ENCODE results near the gene DHFR.

DHFR gene

GRCh38 chr5:80656425-80656824, 1.6 kb upstream of the DHFR start:
- H2BK120ac ChIP-seq (ENCODE audit: low read depth, low read length) = no peak overlapping the region
- H3K23ac ChIP-seq (ENCODE audit: low read depth, low read length, poor library complexity) = no peak overlapping the region
- no peak overlapping the region for H3K18ac ChIP-seq (ENCODE audit: low read length)
- H2BK12ac ChIP-seq (ENCODE audit: low read length) = no peak overlapping the region
- H2BK15ac ChIP-seq (ENCODE audit: low read length) = no peak overlapping the region
- no peak overlapping the region for H2AK5ac ChIP-seq (ENCODE audit: low read depth, low read length)
- no peak overlapping the region for H2BK5ac ChIP-seq (ENCODE audit: low read length)
- DNase-seq (ENCODE audit: low spot score) = no peak
- H3K27ac ChIP-seq (replicated peaks; ENCODE audit: low read length) = no peak overlapping the region
- no peak overlapping the region for H2AFZ ChIP-seq (ENCODE audit: low read length)
- H3K14ac ChIP-seq (ENCODE audit: low read length) = no peak overlapping the region
- H3K4ac ChIP-seq (ENCODE audit: low read length) = no peak overlapping the region
- H3K27me3 ChIP-seq (ENCODE audit: control insufficient read depth in 3 of 3, insufficient read depth in 3 of 3, low read depth in 1 of 3, low read length in 3 of 3) = no peaks in the 10 kb centered on the region
- peaks cover 5 to 65% of the 10 kb centered on the region in 2 donors for H3K36me3 ChIP-seq (replicated peaks in 1 of 2; ENCODE audit: control insufficient read depth in 2 of 2, insufficient read depth in 2 of 2, low read length in 2 of 2)
- no peak overlapping the region for H3K9ac ChIP-seq (ENCODE audit: low read depth, low read length, poor library complexity)
- no peak overlapping the region for H4K8ac ChIP-seq (ENCODE audit: low read depth, low read length)
- H4K91ac ChIP-seq (ENCODE audit: low read depth, low read length, poor library complexity) = no peak overlapping the region
- H3K79me1 ChIP-seq (ENCODE audit: low read depth, low read length) = peaks cover 4% of the 10 kb centered on the region
- no peak overlapping the region for H3K4me3 ChIP-seq (ENCODE audit: low read length in 2 of 2)
- no CpG with 5 or more reads among the region's 1 CpG for WGBS, 2 donors (ENCODE audit: extremely low coverage in 2 of 2, insufficient read length in 2 of 2, insufficient replicate concordance in 1 of 2)
- peaks cover 6 to 12% of the 10 kb centered on the region in 2 donors for H3K4me1 ChIP-seq (ENCODE audit: control insufficient read depth in 2 of 2, insufficient read depth in 1 of 2, low read depth in 1 of 2, low read length in 2 of 2)
- no peak overlapping the region for H3K4me2 ChIP-seq (ENCODE audit: insufficient read depth, low read length, poor library complexity, severe bottlenecking)
- H3K9me3 ChIP-seq (replicated peaks in 1 of 2; ENCODE audit: control insufficient read depth in 2 of 2, insufficient read depth in 1 of 2, low read depth in 1 of 2, low read length in 2 of 2) = no peaks in the 10 kb centered on the region

GRCh38 chr5:80655231-80655774, 520 bp upstream of the DHFR start:
- H3K79me1 ChIP-seq (ENCODE audit: low read depth, low read length) = peaks cover 4% of the 10 kb centered on the region
- H3K27ac ChIP-seq (replicated peaks; ENCODE audit: low read length) = peak overlapping the region; percentile 32
- no CpG with 5 or more reads among the region's 7 CpGs for WGBS, 2 donors (ENCODE audit: extremely low coverage in 2 of 2, insufficient read length in 2 of 2, insufficient replicate concordance in 1 of 2)
- H3K36me3 ChIP-seq (replicated peaks in 1 of 2; ENCODE audit: control insufficient read depth in 2 of 2, insufficient read depth in 2 of 2, low read length in 2 of 2) = peaks cover 5 to 54% of the 10 kb centered on the region in 2 donors
- H4K91ac ChIP-seq (ENCODE audit: low read depth, low read length, poor library complexity) = no peak overlapping the region
- H3K4me2 ChIP-seq (ENCODE audit: insufficient read depth, low read length, poor library complexity, severe bottlenecking) = peak overlapping the region; percentile 49
- H2BK12ac ChIP-seq (ENCODE audit: low read length) = no peak overlapping the region
- no peak overlapping the region for H3K18ac ChIP-seq (ENCODE audit: low read length)
- no peak overlapping the region for H2BK15ac ChIP-seq (ENCODE audit: low read length)
- no peak overlapping the region for H3K9ac ChIP-seq (ENCODE audit: low read depth, low read length, poor library complexity)
- peak overlapping the region; percentile 18 for H2AFZ ChIP-seq (ENCODE audit: low read length)
- peaks cover 6 to 12% of the 10 kb centered on the region in 2 donors for H3K4me1 ChIP-seq (ENCODE audit: control insufficient read depth in 2 of 2, insufficient read depth in 1 of 2, low read depth in 1 of 2, low read length in 2 of 2)
- H2AK5ac ChIP-seq (ENCODE audit: low read depth, low read length) = no peak overlapping the region
- no peak overlapping the region for H2BK5ac ChIP-seq (ENCODE audit: low read length)
- no peaks in the 10 kb centered on the region for H3K9me3 ChIP-seq (replicated peaks in 1 of 2; ENCODE audit: control insufficient read depth in 2 of 2, insufficient read depth in 1 of 2, low read depth in 1 of 2, low read length in 2 of 2)
- no peak overlapping the region for H3K23ac ChIP-seq (ENCODE audit: low read depth, low read length, poor library complexity)
- no peak for DNase-seq (ENCODE audit: low spot score)
- H3K4ac ChIP-seq (ENCODE audit: low read length) = no peak overlapping the region
- peak overlapping the region; percentile 69 to 91 for H3K4me3 ChIP-seq (ENCODE audit: low read length in 2 of 2)
- no peak overlapping the region for H4K8ac ChIP-seq (ENCODE audit: low read depth, low read length)
- H2BK120ac ChIP-seq (ENCODE audit: low read depth, low read length) = no peak overlapping the region
- H3K14ac ChIP-seq (ENCODE audit: low read length) = no peak overlapping the region
- H3K27me3 ChIP-seq (ENCODE audit: control insufficient read depth in 3 of 3, insufficient read depth in 3 of 3, low read depth in 1 of 3, low read length in 3 of 3) = no peaks in the 10 kb centered on the region

GRCh38 chr5:80654054-80654390, 761 bp downstream of the DHFR start:
- Histone ChIP-seq H2AK5ac (ENCODE audit: low read depth, low read length) (no peak overlapping the region), H4K91ac (ENCODE audit: low read depth, low read length, poor library complexity) (no peak overlapping the region), H3K79me1 (ENCODE audit: low read depth, low read length) (peaks cover 4% of the 10 kb centered on the region), H3K9ac (ENCODE audit: low read depth, low read length, poor library complexity) (peak overlapping the region; percentile 94), H3K27ac (replicated peaks; ENCODE audit: low read length) (peak overlapping the region; percentile 54), H4K8ac (ENCODE audit: low read depth, low read length) (no peak overlapping the region), H3K4me3 (ENCODE audit: low read length in 2 of 2) (peak overlapping the region; percentile 89 to 91), H3K27me3 (ENCODE audit: control insufficient read depth in 3 of 3, insufficient read depth in 3 of 3, low read depth in 1 of 3, low read length in 3 of 3) (no peaks in the 10 kb centered on the region), H2BK12ac (ENCODE audit: low read length) (no peak overlapping the region), H3K23ac (ENCODE audit: low read depth, low read length, poor library complexity) (peak overlapping the region; percentile 52), H3K14ac (ENCODE audit: low read length) (peak overlapping the region; percentile 71), H2BK5ac (ENCODE audit: low read length) (no peak overlapping the region), H3K4me1 (ENCODE audit: control insufficient read depth in 2 of 2, insufficient read depth in 1 of 2, low read depth in 1 of 2, low read length in 2 of 2) (peaks cover 6 to 12% of the 10 kb centered on the region in 2 donors), H3K4me2 (ENCODE audit: insufficient read depth, low read length, poor library complexity, severe bottlenecking) (peak overlapping the region; percentile 71), H3K4ac (ENCODE audit: low read length) (no peak overlapping the region), H2BK15ac (ENCODE audit: low read length) (no peak overlapping the region), H2BK120ac (ENCODE audit: low read depth, low read length) (no peak overlapping the region), H3K9me3 (replicated peaks in 1 of 2; ENCODE audit: control insufficient read depth in 2 of 2, insufficient read depth in 1 of 2, low read depth in 1 of 2, low read length in 2 of 2) (no peaks in the 10 kb centered on the region), H3K36me3 (replicated peaks in 1 of 2; ENCODE audit: control insufficient read depth in 2 of 2, insufficient read depth in 2 of 2, low read length in 2 of 2) (peaks cover 0 to 41% of the 10 kb centered on the region in 2 donors), H2AFZ (ENCODE audit: low read length) (peak overlapping the region; percentile 84), H3K18ac (ENCODE audit: low read length) (peak overlapping the region; percentile 88)
- no CpG with 5 or more reads among the region's 24 CpGs for WGBS, 2 donors (ENCODE audit: extremely low coverage in 2 of 2, insufficient read length in 2 of 2, insufficient replicate concordance in 1 of 2)
- DNase-seq (ENCODE audit: low spot score) = no peak

- Histone ChIP-seq H3K18ac (ENCODE audit: low read length) (no peak overlapping the region), H4K91ac (ENCODE audit: low read depth, low read length, poor library complexity) (no peak overlapping the region), H3K9me3 (replicated peaks in 1 of 2; ENCODE audit: control insufficient read depth in 2 of 2, insufficient read depth in 1 of 2, low read depth in 1 of 2, low read length in 2 of 2) (no peaks in the 10 kb centered on the region), H3K4me2 (ENCODE audit: insufficient read depth, low read length, poor library complexity, severe bottlenecking) (peak overlapping the region; percentile 71), H2AFZ (ENCODE audit: low read length) (no peak overlapping the region), H3K9ac (ENCODE audit: low read depth, low read length, poor library complexity) (no peak overlapping the region), H3K4ac (ENCODE audit: low read length) (no peak overlapping the region), H3K23ac (ENCODE audit: low read depth, low read length, poor library complexity) (no peak overlapping the region), H3K27me3 (ENCODE audit: control insufficient read depth in 3 of 3, insufficient read depth in 3 of 3, low read depth in 1 of 3, low read length in 3 of 3) (no peaks in the 10 kb centered on the region), H2BK120ac (ENCODE audit: low read depth, low read length) (no peak overlapping the region), H3K79me1 (ENCODE audit: low read depth, low read length) (peaks cover 4% of the 10 kb centered on the region), H2BK15ac (ENCODE audit: low read length) (no peak overlapping the region), H3K14ac (ENCODE audit: low read length) (no peak overlapping the region), H4K8ac (ENCODE audit: low read depth, low read length) (no peak overlapping the region), H3K36me3 (replicated peaks in 1 of 2; ENCODE audit: control insufficient read depth in 2 of 2, insufficient read depth in 2 of 2, low read length in 2 of 2) (peaks cover 1 to 36% of the 10 kb centered on the region in 2 donors), H2AK5ac (ENCODE audit: low read depth, low read length) (no peak overlapping the region), H3K4me3 (ENCODE audit: low read length in 2 of 2) (peak overlapping the region; percentile 56 to 91), H2BK5ac (ENCODE audit: low read length) (no peak overlapping the region), H3K4me1 (ENCODE audit: control insufficient read depth in 2 of 2, insufficient read depth in 1 of 2, low read depth in 1 of 2, low read length in 2 of 2) (peaks cover 6 to 12% of the 10 kb centered on the region in 2 donors), H2BK12ac (ENCODE audit: low read length) (no peak overlapping the region), H3K27ac (replicated peaks; ENCODE audit: low read length) (no peak overlapping the region)
- no CpG with 5 or more reads among the region's 8 CpGs for WGBS, 2 donors (ENCODE audit: extremely low coverage in 2 of 2, insufficient read length in 2 of 2, insufficient replicate concordance in 1 of 2)
- no peak for DNase-seq (ENCODE audit: low spot score)
Measured at GRCh38 chr5:80653502-80653901, 1.3 kb downstream of the DHFR start.

Data from neuronal stem cell (in vitro differentiated cells).